WTC11 (cell line): Measurements from ENCODE around the gene NANOS2. TPM values are rescaled to one million over a fixed set of nuclear protein-coding genes. Genes with fewer than 3 reads are reported as not detected.
A peak's percentile ranks its signal among the peaks of the same experiment; 100 is the strongest.

Experiments used
- ATAC-seq: fragments of 200-7000 bp; cut with Tn5 transposase; 2 replicates; pipeline ENCODE4 v1.10.0; 2021; ENCODE audit warnings: mild to moderate bottlenecking, moderate library complexity
- CTCF ChIA-PET: fragments of 300-600 bp; sonication (Branson Sonifier 250); formaldehyde crosslinking; loops from one replicate; lab custom pipeline; 2021; ENCODE audit warnings: antibody characterized with exemption; lab: Charles Lee
- POLR2A ChIA-PET: fragments of 350-600 bp; sonication (Branson Sonifier 250); formaldehyde crosslinking; loops from one replicate; lab custom pipeline; 2021; ENCODE audit warnings: antibody characterized with exemption; lab: Charles Lee
- DNase-seq: peaks from one replicate; pipeline ENCODE4 v3.0.0; 2021; ENCODE audit warnings: low spot score
- H3K27ac Mint-ChIP-seq: 2 replicates; pipeline ENCODE4 v1.8.0; 2021; ENCODE audit warnings: mixed read lengths
- H3K27me3 Mint-ChIP-seq: 2 replicates; pipeline ENCODE4 v1.8.0; 2021; ENCODE audit warnings: low read depth, mild to moderate bottlenecking, moderate library complexity, mixed read lengths
- H3K36me3 Mint-ChIP-seq: 2 replicates; pipeline ENCODE4 v1.8.0; 2021; ENCODE audit warnings: mixed read lengths
- H3K4me1 Mint-ChIP-seq: 2 replicates; pipeline ENCODE4 v1.8.0; 2022; ENCODE audit warnings: mixed read lengths
- H3K4me3 Mint-ChIP-seq: 2 replicates; pipeline ENCODE4 v1.8.0; 2021; ENCODE audit warnings: mild to moderate bottlenecking, moderate library complexity, mixed read lengths
- H3K9me3 Mint-ChIP-seq: 2 replicates; pipeline ENCODE4 v1.8.0; 2021; ENCODE audit warnings: mixed read lengths
- E2F1 ChIP-seq: sonication (generic); formaldehyde crosslinking; IDR thresholded peaks from 2 replicates; pipeline ENCODE4 v1.8.0; 2022; ENCODE audit warnings: mild to moderate bottlenecking, missing genetic modification reagents
- ESRRA ChIP-seq: sonication (generic); formaldehyde crosslinking; IDR thresholded peaks from 2 replicates; pipeline ENCODE4 v1.8.1; 2022; ENCODE audit warnings: mild to moderate bottlenecking, missing genetic modification reagents, borderline replicate concordance
- GRHL2 ChIP-seq: fragments of 250-450 bp; sonication (Bioruptor Pico); IDR thresholded peaks from 2 replicates; pipeline ENCODE4 v1.8.0; 2022; ENCODE audit warnings: mild to moderate bottlenecking, moderate library complexity; ENCODE audit not compliant: insufficient replicate concordance, severe bottlenecking
- GTF2I ChIP-seq: fragments of 250-450 bp; sonication (Bioruptor Pico); conservative IDR thresholded peaks from 2 replicates; pipeline ENCODE4 v1.4.0; 2021; ENCODE audit warnings: mild to moderate bottlenecking
- JAZF1 ChIP-seq: fragments of 250-450 bp; sonication (Bioruptor Pico); IDR thresholded peaks from 2 replicates; pipeline ENCODE4 v1.9.0; 2021; ENCODE audit warnings: moderate library complexity, mild to moderate bottlenecking, inconsistent platforms
- JUN ChIP-seq: sonication (generic); formaldehyde crosslinking; IDR thresholded peaks from 2 replicates; pipeline ENCODE4 v1.8.0; 2023; ENCODE audit warnings: mild to moderate bottlenecking, missing genetic modification reagents
- KAT7 ChIP-seq: sonication (generic); formaldehyde crosslinking; IDR thresholded peaks from 2 replicates; pipeline ENCODE4 v1.8.1; 2023; ENCODE audit warnings: missing genetic modification reagents, mild to moderate bottlenecking, borderline replicate concordance
- PRDM15 ChIP-seq: sonication (generic); formaldehyde crosslinking; IDR thresholded peaks from 2 replicates; pipeline ENCODE4 v1.8.0; 2022; ENCODE audit warnings: missing genetic modification reagents
- RORB ChIP-seq: fragments of 250-450 bp; sonication (Bioruptor Pico); IDR thresholded peaks from 2 replicates; pipeline ENCODE4 v1.9.0; 2021; ENCODE audit warnings: mild to moderate bottlenecking
- TEAD1 ChIP-seq: sonication (generic); formaldehyde crosslinking; IDR thresholded peaks from 2 replicates; pipeline ENCODE4 v1.8.0; 2022; ENCODE audit warnings: mild to moderate bottlenecking, missing genetic modification reagents
- ZNF396 ChIP-seq: fragments of 250-450 bp; sonication (Bioruptor Pico); IDR thresholded peaks from 2 replicates; pipeline ENCODE4 v1.8.0; 2021; ENCODE audit warnings: mild to moderate bottlenecking, moderate library complexity, borderline replicate concordance
- total RNA-seq: library from RNA; stranded (reverse); gene quantifications from 3 replicates; pipeline ENCODE4 v1.2.3, GENCODE V29; 2021
- TF ChIP-seq, protein P1 (sequence below): sonication (generic); formaldehyde crosslinking; IDR thresholded peaks from 2 replicates; pipeline ENCODE4 v1.8.1; 2023; ENCODE audit warnings: mild to moderate bottlenecking, missing genetic modification reagents, moderate library complexity
- TF ChIP-seq, protein P2 (sequence below): sonication (generic); formaldehyde crosslinking; IDR thresholded peaks from 2 replicates; pipeline ENCODE4 v1.8.1; 2023; ENCODE audit warnings: mild to moderate bottlenecking, missing genetic modification reagents, borderline replicate concordance
- TF ChIP-seq, protein P3 (sequence below): fragments of 250-450 bp; sonication (Bioruptor Pico); conservative IDR thresholded peaks from 2 replicates; pipeline ENCODE4 v1.9.0; 2021; ENCODE audit warnings: mild to moderate bottlenecking

NANOS2 gene
- total RNA-seq, 1 experiment from 2014 or later: 0.13 TPM

- peaks cover 25% of the 10 kb centered on the region for H3K36me3 Mint-ChIP-seq
- H3K9me3 Mint-ChIP-seq: no peaks in the 10 kb centered on the region
- ATAC-seq: no peak
- H3K27ac Mint-ChIP-seq: peak within 1 kb of the TSS; percentile 57; the same call in 1 of the 2 replicates
- DNase-seq: no peak
- TF ChIP-seq ZNF396 (CRISPR knock-in tag) (no peak), GRHL2 (CRISPR knock-in tag) (no peak), E2F1 (CRISPR knock-in tag) (no peak), JUN (CRISPR knock-in tag) (no peak), GTF2I (CRISPR knock-in tag) (no peak), TEAD1 (CRISPR knock-in tag) (no peak), JAZF1 (CRISPR knock-in tag) (no peak), RORB (CRISPR knock-in tag) (no peak), PRDM15 (CRISPR knock-in tag) (no peak), ESRRA (CRISPR knock-in tag) (no peak), KAT7 (CRISPR knock-in tag) (no peak; the same call in 1 of the 2 replicates)
- TF ChIP-seq, protein P1, sequence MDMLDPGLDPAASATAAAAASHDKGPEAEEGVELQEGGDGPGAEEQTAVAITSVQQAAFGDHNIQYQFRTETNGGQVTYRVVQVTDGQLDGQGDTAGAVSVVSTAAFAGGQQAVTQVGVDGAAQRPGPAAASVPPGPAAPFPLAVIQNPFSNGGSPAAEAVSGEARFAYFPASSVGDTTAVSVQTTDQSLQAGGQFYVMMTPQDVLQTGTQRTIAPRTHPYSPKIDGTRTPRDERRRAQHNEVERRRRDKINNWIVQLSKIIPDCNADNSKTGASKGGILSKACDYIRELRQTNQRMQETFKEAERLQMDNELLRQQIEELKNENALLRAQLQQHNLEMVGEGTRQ: no peak
- TF ChIP-seq, protein P2, sequence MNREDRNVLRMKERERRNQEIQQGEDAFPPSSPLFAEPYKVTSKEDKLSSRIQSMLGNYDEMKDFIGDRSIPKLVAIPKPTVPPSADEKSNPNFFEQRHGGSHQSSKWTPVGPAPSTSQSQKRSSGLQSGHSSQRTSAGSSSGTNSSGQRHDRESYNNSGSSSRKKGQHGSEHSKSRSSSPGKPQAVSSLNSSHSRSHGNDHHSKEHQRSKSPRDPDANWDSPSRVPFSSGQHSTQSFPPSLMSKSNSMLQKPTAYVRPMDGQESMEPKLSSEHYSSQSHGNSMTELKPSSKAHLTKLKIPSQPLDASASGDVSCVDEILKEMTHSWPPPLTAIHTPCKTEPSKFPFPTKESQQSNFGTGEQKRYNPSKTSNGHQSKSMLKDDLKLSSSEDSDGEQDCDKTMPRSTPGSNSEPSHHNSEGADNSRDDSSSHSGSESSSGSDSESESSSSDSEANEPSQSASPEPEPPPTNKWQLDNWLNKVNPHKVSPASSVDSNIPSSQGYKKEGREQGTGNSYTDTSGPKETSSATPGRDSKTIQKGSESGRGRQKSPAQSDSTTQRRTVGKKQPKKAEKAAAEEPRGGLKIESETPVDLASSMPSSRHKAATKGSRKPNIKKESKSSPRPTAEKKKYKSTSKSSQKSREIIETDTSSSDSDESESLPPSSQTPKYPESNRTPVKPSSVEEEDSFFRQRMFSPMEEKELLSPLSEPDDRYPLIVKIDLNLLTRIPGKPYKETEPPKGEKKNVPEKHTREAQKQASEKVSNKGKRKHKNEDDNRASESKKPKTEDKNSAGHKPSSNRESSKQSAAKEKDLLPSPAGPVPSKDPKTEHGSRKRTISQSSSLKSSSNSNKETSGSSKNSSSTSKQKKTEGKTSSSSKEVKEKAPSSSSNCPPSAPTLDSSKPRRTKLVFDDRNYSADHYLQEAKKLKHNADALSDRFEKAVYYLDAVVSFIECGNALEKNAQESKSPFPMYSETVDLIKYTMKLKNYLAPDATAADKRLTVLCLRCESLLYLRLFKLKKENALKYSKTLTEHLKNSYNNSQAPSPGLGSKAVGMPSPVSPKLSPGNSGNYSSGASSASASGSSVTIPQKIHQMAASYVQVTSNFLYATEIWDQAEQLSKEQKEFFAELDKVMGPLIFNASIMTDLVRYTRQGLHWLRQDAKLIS (CRISPR knock-in tag): no peak
- TF ChIP-seq, protein P3, sequence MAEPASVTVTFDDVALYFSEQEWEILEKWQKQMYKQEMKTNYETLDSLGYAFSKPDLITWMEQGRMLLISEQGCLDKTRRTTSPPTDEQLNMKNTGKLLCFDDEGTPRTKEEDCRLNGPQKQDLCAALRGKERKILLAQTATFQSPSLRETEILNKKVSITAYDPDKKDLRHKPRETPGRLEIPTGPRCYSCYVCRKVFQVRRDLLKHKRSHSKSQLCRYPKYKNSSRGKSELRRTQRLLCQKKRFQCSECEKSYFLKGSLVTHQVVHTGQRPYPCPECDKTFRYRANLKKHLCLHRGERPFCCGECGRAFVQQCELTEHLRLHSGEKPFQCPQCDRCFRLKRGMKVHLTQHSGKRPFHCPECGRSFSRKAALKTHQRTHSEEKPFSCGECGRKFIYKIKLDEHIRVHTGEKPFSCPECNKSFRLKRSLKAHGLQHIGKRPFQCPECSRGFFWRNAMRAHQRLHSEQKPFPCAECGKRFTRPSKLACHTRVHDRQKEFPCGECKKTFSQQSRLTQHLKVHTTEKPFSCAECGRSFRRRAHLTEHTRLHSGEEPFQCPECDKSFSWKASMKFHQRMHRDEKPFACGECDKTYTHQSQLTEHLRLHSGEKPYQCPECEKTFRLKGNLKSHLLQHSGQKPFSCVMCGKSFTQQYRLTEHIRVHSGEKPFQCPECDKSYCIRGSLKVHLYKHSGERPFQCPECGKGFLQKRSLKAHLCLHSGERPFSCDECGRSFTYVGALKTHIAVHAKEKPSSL (CRISPR knock-in tag): no peak
- H3K27me3 Mint-ChIP-seq: peaks cover 25% of the 10 kb centered on the region
- H3K4me3 Mint-ChIP-seq: peak within 1 kb of the TSS; percentile 91
- H3K4me1 Mint-ChIP-seq: peaks cover 12% of the 10 kb centered on the region
- CTCF ChIA-PET: interaction anchor here (0.6 to 4.1 kb wide), 28 partner anchors 9 to 459 kb away, joined by 3 to 41 read pairs (median 5); partner anchors contain the start of genes CCDC61, FOXA3, IRF2BP1 and QPCTL
- POLR2A ChIA-PET: interaction anchor here (0.9 to 2.0 kb wide), 6 partner anchors 16 to 113 kb away, joined by 4 to 14 read pairs (median 6); partner anchors contain the start of genes FOXA3, IRF2BP1 and SYMPK
Observed at GRCh38 chr19:45901912-45902650, 12.5 kb downstream of the NANOS2 start, which contains the start of gene MYPOP. MYPOP (minus strand) TSS chr19:45902613; CDS start chr19:45901773, 840 bp downstream.
